MM.1S (cell line): ENCODE data around the gene PRKCD.

Experiments
- DNase-seq: peaks from one replicate; pipeline ENCODE4 v3.0.0-alpha.2; 2015
- H2AFZ ChIP-seq: fragments of 300-600 bp; sonication (generic); 2 replicates; pipeline ENCODE4 v1.6.0; 2016; ENCODE audit warnings: antibody characterized with exemption, low read length
- H3F3A ChIP-seq: fragments of 300-600 bp; sonication (generic); 2 replicates; pipeline ENCODE4 v1.6.1; 2016; ENCODE audit warnings: mild to moderate bottlenecking, antibody characterized with exemption, low read length, moderate library complexity, mixed read lengths; ENCODE audit not compliant: insufficient read depth
- H3K27ac ChIP-seq: fragments of 300-600 bp; sonication (generic); 2 replicates; pipeline ENCODE4 v1.5.1; 2016; ENCODE audit warnings: mild to moderate bottlenecking, low read length
- H3K27me3 ChIP-seq: fragments of 300-600 bp; sonication (generic); replicated peaks from 2 replicates; pipeline ENCODE4 v1.6.0; 2016; ENCODE audit warnings: low read length; ENCODE audit not compliant: insufficient read depth
- H3K36me3 ChIP-seq: fragments of 300-600 bp; sonication (generic); replicated peaks from 2 replicates; pipeline ENCODE4 v1.6.1; 2016; ENCODE audit warnings: mild to moderate bottlenecking, low read length, mixed read lengths; ENCODE audit not compliant: insufficient read depth
- H3K4me1 ChIP-seq: fragments of 300-600 bp; sonication (generic); 2 replicates; pipeline ENCODE4 v1.6.1; 2016; ENCODE audit warnings: low read length, mixed read lengths
- H3K4me2 ChIP-seq: fragments of 300-600 bp; sonication (generic); 2 replicates; pipeline ENCODE4 v1.6.0; 2016; ENCODE audit warnings: low read depth, low read length
- H3K4me3 ChIP-seq: fragments of 300-600 bp; sonication (generic); 2 replicates; pipeline ENCODE4 v1.5.1; 2016; ENCODE audit warnings: low read length, mixed read lengths
- H3K79me2 ChIP-seq: fragments of 300-600 bp; sonication (generic); 2 replicates; pipeline ENCODE4 v1.6.1; 2016; ENCODE audit warnings: mixed run types, low read length, mixed read lengths
- H3K9ac ChIP-seq: fragments of 300-600 bp; sonication (generic); 2 replicates; pipeline ENCODE4 v1.6.1; 2016; ENCODE audit warnings: low read length, mixed read lengths
- H3K9me2 ChIP-seq: fragments of 300-600 bp; sonication (generic); replicated peaks from 2 replicates; pipeline ENCODE4 v1.6.1; 2016; ENCODE audit warnings: mild to moderate bottlenecking, low read length, mixed read lengths; ENCODE audit not compliant: insufficient read depth
- H3K9me3 ChIP-seq: fragments of 300-600 bp; sonication (generic); replicated peaks from 2 replicates; pipeline ENCODE4 v1.6.1; 2016; ENCODE audit warnings: mild to moderate bottlenecking, low read length, mixed read lengths; ENCODE audit not compliant: insufficient read depth
- H4K20me1 ChIP-seq: fragments of 300-600 bp; sonication (generic); 2 replicates; pipeline ENCODE4 v1.6.1; 2016; ENCODE audit warnings: mild to moderate bottlenecking, low read length, moderate library complexity, mixed read lengths; ENCODE audit not compliant: insufficient read depth
- CTCF ChIP-seq: fragments of 300-600 bp; sonication (generic); IDR thresholded peaks from 2 replicates; pipeline ENCODE4 v1.5.1; 2016; ENCODE audit warnings: antibody characterized with exemption, low read length, mixed read lengths
- EZH2 ChIP-seq: fragments of 300-600 bp; sonication (generic); optimal IDR thresholded peaks from 2 replicates; pipeline ENCODE3; 2017; ENCODE audit warnings: low read depth, mild to moderate bottlenecking, antibody characterized with exemption, low read length, mixed read lengths
- EZH2phosphoT487 ChIP-seq: fragments of 300-600 bp; sonication (generic); IDR thresholded peaks from 2 replicates; pipeline ENCODE4 v1.6.1; 2018; ENCODE audit warnings: antibody characterized with exemption, low read length

The PRKCD gene

GRCh38 chr3:53224536-53224935 is 63.5 kb downstream of the PRKCD start:
- Histone ChIP-seq H3K27ac (no peak overlapping the region), H3K4me2 (no peak overlapping the region), H3K27me3 (no peaks in the 10 kb centered on the region), H3K36me3 (peaks cover 8% of the 10 kb centered on the region), H3F3A (peaks cover 16% of the 10 kb centered on the region), H4K20me1 (no peaks in the 10 kb centered on the region), H3K4me1 (no peaks in the 10 kb centered on the region), H3K9me3 (no peaks in the 10 kb centered on the region), H3K79me2 (0 out of 2 replicates have a peak, but pooled peaks cover 10% of the 10 kb centered on the region), H2AFZ (no peak overlapping the region), H3K9me2 (no peaks in the 10 kb centered on the region), H3K4me3 (no peak overlapping the region), H3K9ac (no peak overlapping the region)
- TF ChIP-seq CTCF (no peak), EZH2 (no peak), EZH2phosphoT487 (no peak)
- DNase-seq, result no peak

DNA sequence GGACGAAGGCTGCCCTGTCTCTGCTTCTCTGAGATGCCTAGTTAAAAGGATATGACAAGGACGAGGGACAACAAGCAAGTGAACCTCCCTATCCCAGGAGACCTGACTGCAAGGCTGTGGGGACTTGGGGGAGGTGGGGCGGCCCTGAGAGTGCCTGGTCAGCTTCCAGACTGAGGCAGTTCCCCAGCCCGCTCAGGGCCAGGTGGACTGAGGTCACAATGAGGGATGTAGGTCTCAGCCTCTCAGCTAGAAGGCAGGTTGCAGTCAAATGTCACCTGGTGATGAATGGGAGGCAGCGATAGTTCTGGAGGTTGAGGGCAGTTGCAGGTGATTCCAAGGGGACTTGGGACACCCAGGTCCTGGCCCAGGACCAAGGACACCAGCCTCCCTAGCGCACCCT is 64.2 kb downstream of the PRKCD start:
- Histone ChIP-seq H4K20me1 (no peaks in the 10 kb centered on the region), H3K27ac (no peak overlapping the region), H3K36me3 (peaks cover 8% of the 10 kb centered on the region), H3K79me2 (0 out of 2 replicates have a peak, but pooled peaks cover 10% of the 10 kb centered on the region), H3F3A (peaks cover 15% of the 10 kb centered on the region), H3K27me3 (no peaks in the 10 kb centered on the region), H3K4me1 (no peaks in the 10 kb centered on the region), H3K9me3 (no peaks in the 10 kb centered on the region), H3K9ac (no peak overlapping the region), H3K4me2 (no peak overlapping the region), H2AFZ (no peak overlapping the region), H3K9me2 (no peaks in the 10 kb centered on the region), H3K4me3 (no peak overlapping the region)
- TF ChIP-seq EZH2phosphoT487 (no peak), CTCF (no peak), EZH2 (no peak)
- no peak for DNase-seq

DNA sequence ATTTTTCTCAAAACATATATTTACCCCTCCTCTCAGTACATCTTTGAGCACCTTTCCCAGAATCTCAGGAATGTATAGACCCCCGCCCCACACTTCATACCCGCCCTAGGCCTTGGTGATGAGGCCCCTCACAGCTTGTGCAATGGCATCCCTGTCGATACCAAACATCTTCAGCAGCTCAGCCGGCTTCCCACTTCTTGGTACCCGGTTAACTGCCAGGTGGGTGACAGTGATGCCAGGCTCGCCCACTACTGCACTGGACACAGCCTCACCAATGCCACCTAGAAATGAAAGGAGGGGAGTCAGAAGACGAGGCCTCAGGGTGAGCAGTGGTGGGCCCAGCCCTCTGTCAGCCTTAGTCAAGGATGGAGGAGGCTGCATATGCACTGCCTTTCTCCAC is 64.6 kb downstream of the PRKCD start:
- H3K9ac ChIP-seq, result no peak overlapping the region
- 0 out of 2 replicates have a peak, but pooled peaks cover 10% of the 10 kb centered on the region for H3K79me2 ChIP-seq
- H3K27me3 ChIP-seq, result no peaks in the 10 kb centered on the region
- H3K4me2 ChIP-seq, result no peak overlapping the region
- H2AFZ ChIP-seq, result no peak overlapping the region
- H3K4me3 ChIP-seq, result no peak overlapping the region
- peaks cover 11% of the 10 kb centered on the region for H3K36me3 ChIP-seq
- DNase-seq, result no peak
- TF ChIP-seq EZH2, result no peak
- no peak for TF ChIP-seq EZH2phosphoT487
- TF ChIP-seq CTCF, result no peak
- H3K9me3 ChIP-seq, result no peaks in the 10 kb centered on the region
- no peaks in the 10 kb centered on the region for H3K4me1 ChIP-seq
- no peak overlapping the region for H3K27ac ChIP-seq
- H3F3A ChIP-seq, result peaks cover 13% of the 10 kb centered on the region
- no peaks in the 10 kb centered on the region for H3K9me2 ChIP-seq
- no peaks in the 10 kb centered on the region for H4K20me1 ChIP-seq
